Liver (tissue), 9 donors: ENCODE measurements around the gene SOX13. TPM values are rescaled to one million over a fixed set of nuclear protein-coding genes. Genes with fewer than 3 reads are reported as not detected.

Experiments used
- DNase-seq: peaks from one replicate; pipeline ENCODE4 v3.0.0-alpha.2; 2017; ENCODE audit warnings: low spot score
- H3K27ac ChIP-seq, 2 donors: one replicate each; pipeline ENCODE4 v1.7.0; 2013; ENCODE audit warnings: inconsistent platforms in 2 of 2, low read length in 2 of 2, control low read depth in 1 of 2, low read depth in 1 of 2, mild to moderate bottlenecking in 1 of 2
- H3K27me3 ChIP-seq, 4 donors: one replicate each; pipeline versions ENCODE4 v1.6.1 to v1.7.0; 2013; ENCODE audit warnings: low read length in 3 of 4, inconsistent platforms in 1 of 4, mild to moderate bottlenecking in 1 of 4, moderate library complexity in 1 of 4; ENCODE audit not compliant: control insufficient read depth in 4 of 4, insufficient read depth in 4 of 4
- H3K36me3 ChIP-seq, 4 donors: one replicate each; pipeline versions ENCODE4 v1.6.1 to v1.7.0; 2013; ENCODE audit warnings: low read length in 3 of 4, mild to moderate bottlenecking in 3 of 4, low read depth in 1 of 4, moderate library complexity in 1 of 4; ENCODE audit not compliant: control insufficient read depth in 4 of 4, insufficient read depth in 3 of 4
- H3K4me1 ChIP-seq, 4 donors: one replicate each; pipeline versions ENCODE4 v1.6.1 to v1.7.0; 2013; ENCODE audit warnings: low read length in 3 of 4, mild to moderate bottlenecking in 3 of 4, moderate library complexity in 1 of 4; ENCODE audit not compliant: control insufficient read depth in 4 of 4, insufficient read depth in 4 of 4
- H3K4me3 ChIP-seq, 3 donors: one replicate each; pipeline versions ENCODE4 v1.6.1 to v1.7.0; 2013; ENCODE audit warnings: low read length in 3 of 3, control low read depth in 1 of 3, low read depth in 1 of 3, mild to moderate bottlenecking in 1 of 3
- H3K9ac ChIP-seq, 2 donors: one replicate each; pipeline ENCODE4 v1.7.0; 2013; ENCODE audit warnings: low read length in 2 of 2, mild to moderate bottlenecking in 2 of 2, moderate library complexity in 2 of 2, control low read depth in 1 of 2, low read depth in 1 of 2
- H3K9me3 ChIP-seq, 4 donors: one replicate each; pipeline versions ENCODE4 v1.6.1 to v1.7.0; 2013; ENCODE audit warnings: low read length in 3 of 4; ENCODE audit not compliant: control insufficient read depth in 4 of 4
- ATF3 ChIP-seq: IDR thresholded peaks from 2 replicates; pipeline ENCODE4 v1.6.1; 2016; ENCODE audit warnings: antibody characterized with exemption
- EGR1 ChIP-seq, 2 donors: IDR thresholded peaks; 2 replicates each; pipeline ENCODE4 v1.6.1; 2016 to 2018; ENCODE audit warnings: antibody characterized with exemption in 2 of 2, low read depth in 2 of 2
- FOXA1 ChIP-seq: IDR thresholded peaks from 2 replicates; pipeline ENCODE4 v1.6.1; 2016; ENCODE audit warnings: antibody characterized with exemption
- FOXA2 ChIP-seq: IDR thresholded peaks from 2 replicates; pipeline ENCODE4 v1.6.1; 2016; ENCODE audit warnings: antibody characterized with exemption
- GABPA ChIP-seq, 2 donors: IDR thresholded peaks in 1 of 2; conservative IDR thresholded peaks in 1 of 2; 2 replicates each; pipeline ENCODE4 v1.6.1; 2016; ENCODE audit warnings: antibody characterized with exemption in 2 of 2, mild to moderate bottlenecking in 1 of 2, moderate library complexity in 1 of 2
- HNF4A ChIP-seq, 2 donors: conservative IDR thresholded peaks; 2 replicates each; pipeline ENCODE4 v1.6.1; 2016; ENCODE audit warnings: antibody characterized with exemption in 2 of 2, mild to moderate bottlenecking in 2 of 2
- HNF4G ChIP-seq: IDR thresholded peaks from 2 replicates; pipeline ENCODE4 v1.6.1; 2016; ENCODE audit warnings: antibody characterized with exemption
- JUND ChIP-seq, 2 donors: IDR thresholded peaks; 2 replicates each; pipeline ENCODE4 v1.6.1; 2016; ENCODE audit warnings: antibody characterized with exemption in 2 of 2
- NR2F2 ChIP-seq: IDR thresholded peaks from 2 replicates; pipeline ENCODE4 v1.6.1; 2016; ENCODE audit warnings: antibody characterized with exemption
- RAD21 ChIP-seq, 2 donors: IDR thresholded peaks; 2 replicates each; pipeline ENCODE4 v1.6.1; 2016; ENCODE audit warnings: antibody characterized with exemption in 2 of 2, mild to moderate bottlenecking in 2 of 2
- REST ChIP-seq: IDR thresholded peaks from 2 replicates; pipeline ENCODE4 v1.6.1; 2016; ENCODE audit warnings: antibody characterized with exemption, mild to moderate bottlenecking
- RXRA ChIP-seq, 2 donors: IDR thresholded peaks; 2 replicates each; pipeline ENCODE4 v1.6.1; 2017 to 2018; ENCODE audit warnings: antibody characterized with exemption in 2 of 2, mild to moderate bottlenecking in 1 of 2
- SP1 ChIP-seq: IDR thresholded peaks from 2 replicates; pipeline ENCODE4 v1.6.1; 2018; ENCODE audit warnings: antibody characterized with exemption, mild to moderate bottlenecking
- TAF1 ChIP-seq: conservative IDR thresholded peaks from 2 replicates; pipeline ENCODE4 v1.6.1; 2016; ENCODE audit warnings: antibody characterized with exemption, mild to moderate bottlenecking
- YY1 ChIP-seq: IDR thresholded peaks from 2 replicates; pipeline ENCODE4 v1.6.1; 2016; ENCODE audit warnings: antibody characterized with exemption, mild to moderate bottlenecking
- WGBS: extraction: QIAGEN DNeasy Blood & Tissue Kit; methylation state at CpG from one replicate; pipeline ENCODE4 v1.1.7; 2013; 5-methylcytosine and 5-hydroxymethylcytosine counted together
- polyA plus RNA-seq, 2 donors: library from polyadenylated mRNA; stranded (reverse) in 1 of 2; unstranded in 1 of 2; fragments of 200-250 nt in 1 of 2; fragments of >200 nt in 1 of 2; fragmentation: Nextera tagmentation in 1 of 2; extraction: Ambion mirVana in 1 of 2; gene quantifications; one replicate each; pipeline versions ENCODE4 v1.2.1 to v1.2.3, GENCODE V29; 2013 to 2015
- total RNA-seq, 2 donors: library from RNA; depleted of rRNA; stranded (reverse); fragments of >200 nt; gene quantifications; one replicate each; pipeline ENCODE4 v1.2.3, GENCODE V29; 2014
- TF ChIP-seq, protein P1 (sequence below): IDR thresholded peaks from 2 replicates; pipeline ENCODE4 v1.6.1; 2016; ENCODE audit warnings: antibody characterized with exemption
- TF ChIP-seq, protein P2 (sequence below): IDR thresholded peaks from 2 replicates; pipeline ENCODE4 v1.6.1; 2016; ENCODE audit warnings: antibody characterized with exemption
- TF ChIP-seq, protein P3 (sequence below): fragments of 150-350 bp; IDR thresholded peaks from 2 replicates; pipeline ENCODE4 v1.5.1; 2017; ENCODE audit warnings: improper control_type of control experiment, low read depth, low read length; ENCODE audit not compliant: missing input control
- donor health status: healthy.
- donor health status: healthy.
- donor health status: healthy.
- donor health status: healthy.
- donor health status: healthy.

The SOX13 gene
- total and polyA plus RNA-seq, 4 donors: 7.8 to 15.5 (median 8.7) TPM

GRCh38 chr1:204143276-204144041 lies 70.5 kb downstream of the SOX13 start:
- Histone ChIP-seq H3K27me3 (no peaks in the 10 kb centered on the region), H3K4me1 (peaks cover 27 to 90% (median 82%) of the 10 kb centered on the region in 4 donors), H3K9me3 (no peaks in the 10 kb centered on the region), H3K36me3 (peaks cover 0 to 17% (median 12%) of the 10 kb centered on the region in 4 donors), H3K9ac (peak overlapping the region in 1 of 2 donors; percentile 11), H3K27ac (peak overlapping the region; percentile 32 to 52), H3K4me3 (peak overlapping the region in 1 of 3 donors; percentile 6)
- WGBS: 33% methylated on average over 14 of the region's 14 CpGs
- TF ChIP-seq GABPA (IDR thresholded peaks at IDR 0.05 in 1 of 2, conservative IDR thresholded peaks at IDR 0.05 in 1 of 2) (no peak), HNF4A (conservative IDR thresholded peaks at IDR 0.05) (peak; percentile 20 to 43)
- TF ChIP-seq, protein P1, sequence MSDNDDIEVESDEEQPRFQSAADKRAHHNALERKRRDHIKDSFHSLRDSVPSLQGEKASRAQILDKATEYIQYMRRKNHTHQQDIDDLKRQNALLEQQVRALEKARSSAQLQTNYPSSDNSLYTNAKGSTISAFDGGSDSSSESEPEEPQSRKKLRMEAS: no peak
- no peak for DNase-seq

GRCh38 chr1:204145033-204145504 lies 72.2 kb downstream of the SOX13 start:
- H3K4me1 ChIP-seq: peaks cover 27 to 89% (median 83%) of the 10 kb centered on the region in 4 donors
- TF ChIP-seq ATF3: peak; percentile 96
- peak; percentile 88 for TF ChIP-seq NR2F2
- peak; percentile 38 to 50 for TF ChIP-seq RAD21 (IDR thresholded peaks at IDR 0.05)
- peak in 1 of 2 donors; percentile 53 for TF ChIP-seq EGR1 (IDR thresholded peaks at IDR 0.05; ENCODE audit: low read depth in 2 of 2)
- TF ChIP-seq REST: peak; percentile 79
- TF ChIP-seq SP1: peak; percentile 98
- peak; percentile 90 to 95 for TF ChIP-seq JUND (IDR thresholded peaks at IDR 0.05)
- TF ChIP-seq FOXA2: no peak
- peak; percentile 86 for TF ChIP-seq YY1
- TF ChIP-seq, protein P2, sequence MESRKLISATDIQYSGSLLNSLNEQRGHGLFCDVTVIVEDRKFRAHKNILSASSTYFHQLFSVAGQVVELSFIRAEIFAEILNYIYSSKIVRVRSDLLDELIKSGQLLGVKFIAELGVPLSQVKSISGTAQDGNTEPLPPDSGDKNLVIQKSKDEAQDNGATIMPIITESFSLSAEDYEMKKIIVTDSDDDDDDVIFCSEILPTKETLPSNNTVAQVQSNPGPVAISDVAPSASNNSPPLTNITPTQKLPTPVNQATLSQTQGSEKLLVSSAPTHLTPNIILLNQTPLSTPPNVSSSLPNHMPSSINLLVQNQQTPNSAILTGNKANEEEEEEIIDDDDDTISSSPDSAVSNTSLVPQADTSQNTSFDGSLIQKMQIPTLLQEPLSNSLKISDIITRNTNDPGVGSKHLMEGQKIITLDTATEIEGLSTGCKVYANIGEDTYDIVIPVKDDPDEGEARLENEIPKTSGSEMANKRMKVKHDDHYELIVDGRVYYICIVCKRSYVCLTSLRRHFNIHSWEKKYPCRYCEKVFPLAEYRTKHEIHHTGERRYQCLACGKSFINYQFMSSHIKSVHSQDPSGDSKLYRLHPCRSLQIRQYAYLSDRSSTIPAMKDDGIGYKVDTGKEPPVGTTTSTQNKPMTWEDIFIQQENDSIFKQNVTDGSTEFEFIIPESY: peak; percentile 84
- TF ChIP-seq HNF4G: peak; percentile 94
- no peak for TF ChIP-seq FOXA1
- peak; percentile 96 to 98 for TF ChIP-seq RXRA (IDR thresholded peaks at IDR 0.05)
- TF ChIP-seq HNF4A (conservative IDR thresholded peaks at IDR 0.05): peak; percentile 99
- peak; percentile 19 for TF ChIP-seq TAF1
- TF ChIP-seq, protein P3, sequence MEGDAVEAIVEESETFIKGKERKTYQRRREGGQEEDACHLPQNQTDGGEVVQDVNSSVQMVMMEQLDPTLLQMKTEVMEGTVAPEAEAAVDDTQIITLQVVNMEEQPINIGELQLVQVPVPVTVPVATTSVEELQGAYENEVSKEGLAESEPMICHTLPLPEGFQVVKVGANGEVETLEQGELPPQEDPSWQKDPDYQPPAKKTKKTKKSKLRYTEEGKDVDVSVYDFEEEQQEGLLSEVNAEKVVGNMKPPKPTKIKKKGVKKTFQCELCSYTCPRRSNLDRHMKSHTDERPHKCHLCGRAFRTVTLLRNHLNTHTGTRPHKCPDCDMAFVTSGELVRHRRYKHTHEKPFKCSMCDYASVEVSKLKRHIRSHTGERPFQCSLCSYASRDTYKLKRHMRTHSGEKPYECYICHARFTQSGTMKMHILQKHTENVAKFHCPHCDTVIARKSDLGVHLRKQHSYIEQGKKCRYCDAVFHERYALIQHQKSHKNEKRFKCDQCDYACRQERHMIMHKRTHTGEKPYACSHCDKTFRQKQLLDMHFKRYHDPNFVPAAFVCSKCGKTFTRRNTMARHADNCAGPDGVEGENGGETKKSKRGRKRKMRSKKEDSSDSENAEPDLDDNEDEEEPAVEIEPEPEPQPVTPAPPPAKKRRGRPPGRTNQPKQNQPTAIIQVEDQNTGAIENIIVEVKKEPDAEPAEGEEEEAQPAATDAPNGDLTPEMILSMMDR: no peak
- no peak for TF ChIP-seq GABPA (IDR thresholded peaks at IDR 0.05 in 1 of 2, conservative IDR thresholded peaks at IDR 0.05 in 1 of 2)
- TF ChIP-seq, protein P1: peak; percentile 80
- H3K36me3 ChIP-seq: peaks cover 0 to 6% (median under 1%) of the 10 kb centered on the region in 4 donors

More at GRCh38 chr1:204145033-204145504, 72.2 kb downstream of the SOX13 start:
- H3K9me3 ChIP-seq: no peaks in the 10 kb centered on the region
- DNase-seq: no peak
- no peak overlapping the region for H3K9ac ChIP-seq
- WGBS: 30% methylated on average over 4 of the region's 4 CpGs
- no peaks in the 10 kb centered on the region for H3K27me3 ChIP-seq
- peak overlapping the region in 1 of 3 donors; percentile 23 for H3K4me3 ChIP-seq
- peak overlapping the region; percentile 79 to 80 for H3K27ac ChIP-seq
